Breast epithelium (tissue), 3 donors: ENCODE measurements around the gene ISX.

Experiments used
- CTCF ChIP-seq, 3 donors: fragments of 450-650 bp; IDR thresholded peaks; one replicate each; pipeline ENCODE4 v1.5.1; 2016 to 2017; ENCODE audit warnings: antibody characterized with exemption in 3 of 3, mild to moderate bottlenecking in 3 of 3, moderate library complexity in 3 of 3
- POLR2A ChIP-seq: fragments of 450-650 bp; IDR thresholded peaks from one replicate; pipeline ENCODE4 v1.6.1; 2016; ENCODE audit warnings: antibody characterized with exemption, mild to moderate bottlenecking, moderate library complexity
- POLR2AphosphoS5 ChIP-seq, 3 donors: sonication (generic); formaldehyde crosslinking; IDR thresholded peaks; one replicate each; pipeline ENCODE4 v1.6.1; 2017; ENCODE audit warnings: antibody characterized with exemption in 3 of 3

GRCh38 chr22:35020517-35020916, 45.4 kb upstream of the ISX start:
- no peak for TF ChIP-seq CTCF (IDR thresholded peaks at IDR 0.05)
- no peak for TF ChIP-seq POLR2A
- TF ChIP-seq POLR2AphosphoS5 (IDR thresholded peaks at IDR 0.05) = no peak
